ENCODE measurements around the gene DNAJC3.

GRCh38 chr13:95708391-95708774 is 31.4 kb downstream of the DNAJC3 start:
- no peak for TF ChIP-seq ZFX (IDR thresholded peaks at IDR 0.05)
- TF ChIP-seq CTCF (conservative IDR thresholded peaks at IDR 0.05), result no peak

Data from C4-2B (cell line).